GM19324 (cell line): ENCODE data around the gene OR2B2.
A peak's percentile ranks its signal among the peaks of the same experiment; 100 is the strongest.

Experiments
- ATAC-seq: cut with Tn5 transposase; IDR thresholded peaks from one replicate; pipeline ENCODE4 v1.9.1; 2021; ENCODE audit warnings: mild to moderate bottlenecking, moderate library complexity; ENCODE audit not compliant: unreplicated experiment, low FRiP score

Gene OR2B2

GRCh38 chr6:27867945-27868300 lies 44.3 kb downstream of the OR2B2 start:
- no peak for ATAC-seq

- ATAC-seq, result peak; percentile 24
Observed at GRCh38 chr6:27867051-27867944, 44.9 kb downstream of the OR2B2 start.

GRCh38 chr6:27866357-27867050 lies 45.7 kb downstream of the OR2B2 start:
- no peak for ATAC-seq

GRCh38 chr6:27865850-27866356 lies 46.3 kb downstream of the OR2B2 start:
- ATAC-seq, result no peak

DNA sequence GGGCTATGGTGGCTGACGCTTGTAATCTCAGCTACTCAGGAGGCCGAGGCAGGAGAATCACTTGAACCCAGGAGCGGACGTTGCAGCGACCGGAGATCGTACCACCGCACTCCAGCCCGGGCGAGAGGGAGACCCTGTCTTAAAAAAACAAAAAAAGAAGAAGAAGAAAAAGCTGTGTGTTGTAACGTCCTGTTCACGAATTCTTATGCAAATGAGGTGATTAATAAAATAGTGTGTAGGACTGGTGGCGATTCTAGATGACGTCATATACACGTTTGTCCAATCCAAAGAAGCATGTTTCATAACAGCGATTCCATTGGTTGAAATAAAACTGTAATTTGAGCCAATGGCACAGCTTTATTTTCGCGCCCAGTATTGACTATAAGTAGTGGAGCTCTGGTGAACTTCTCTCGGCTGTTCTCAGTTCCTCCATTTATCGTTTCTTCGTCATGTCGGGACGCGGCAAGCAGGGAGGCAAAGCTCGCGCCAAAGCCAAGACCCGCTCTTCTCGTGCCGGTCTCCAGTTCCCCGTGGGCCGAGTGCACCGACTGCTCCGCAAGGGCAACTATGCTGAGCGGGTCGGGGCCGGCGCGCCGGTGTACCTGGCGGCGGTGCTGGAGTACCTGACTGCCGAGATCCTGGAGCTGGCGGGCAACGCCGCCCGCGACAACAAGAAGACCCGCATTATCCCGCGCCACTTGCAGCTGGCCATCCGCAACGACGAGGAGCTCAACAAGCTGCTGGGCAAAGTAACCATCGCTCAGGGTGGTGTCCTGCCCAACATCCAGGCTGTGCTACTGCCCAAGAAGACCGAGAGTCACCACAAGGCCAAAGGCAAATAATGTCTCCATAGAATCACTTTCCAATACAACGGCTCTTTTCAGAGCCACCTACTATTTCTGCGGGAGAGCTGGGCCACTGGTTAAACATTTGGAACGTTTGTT lies 47.0 kb downstream of the OR2B2 start:
- peak; percentile 76 for ATAC-seq

GRCh38 chr6:27863962-27864905 lies 48.0 kb downstream of the OR2B2 start:
- ATAC-seq, result no peak

DNA sequence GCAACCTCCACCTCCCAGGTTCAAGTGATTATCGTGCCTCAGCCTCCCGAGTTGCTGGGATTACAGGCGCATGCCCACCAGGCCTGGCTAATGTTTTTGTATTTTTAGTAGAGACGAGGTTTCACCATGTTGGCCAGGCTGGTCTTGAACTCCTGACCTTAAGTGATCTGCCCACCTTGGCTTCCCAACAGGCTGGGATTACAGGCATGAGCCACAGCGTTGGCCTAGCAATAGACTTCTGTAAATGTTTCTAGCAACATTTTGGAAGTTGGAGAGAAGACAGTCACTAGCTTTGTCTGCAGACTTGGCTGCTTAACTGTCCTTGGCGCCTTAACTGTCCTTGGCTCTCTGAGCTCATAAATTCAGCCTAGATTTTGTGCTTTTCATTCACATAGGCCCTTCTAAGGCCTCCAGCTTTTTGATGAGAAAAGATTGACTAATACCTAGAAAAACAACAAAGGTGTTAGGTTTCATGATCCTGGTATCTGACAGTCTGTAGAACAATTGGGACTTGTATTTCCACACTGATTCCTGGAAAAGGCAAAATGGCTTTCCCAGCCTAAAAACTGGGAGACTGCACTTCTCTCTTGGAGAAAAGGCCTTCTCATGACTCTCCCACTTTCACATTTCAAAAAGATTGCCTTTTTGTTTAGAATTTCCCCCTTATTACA lies 49.7 kb downstream of the OR2B2 start:
- no peak for ATAC-seq

GRCh38 chr6:27861861-27862260 lies 50.3 kb downstream of the OR2B2 start:
- ATAC-seq, result no peak

DNA sequence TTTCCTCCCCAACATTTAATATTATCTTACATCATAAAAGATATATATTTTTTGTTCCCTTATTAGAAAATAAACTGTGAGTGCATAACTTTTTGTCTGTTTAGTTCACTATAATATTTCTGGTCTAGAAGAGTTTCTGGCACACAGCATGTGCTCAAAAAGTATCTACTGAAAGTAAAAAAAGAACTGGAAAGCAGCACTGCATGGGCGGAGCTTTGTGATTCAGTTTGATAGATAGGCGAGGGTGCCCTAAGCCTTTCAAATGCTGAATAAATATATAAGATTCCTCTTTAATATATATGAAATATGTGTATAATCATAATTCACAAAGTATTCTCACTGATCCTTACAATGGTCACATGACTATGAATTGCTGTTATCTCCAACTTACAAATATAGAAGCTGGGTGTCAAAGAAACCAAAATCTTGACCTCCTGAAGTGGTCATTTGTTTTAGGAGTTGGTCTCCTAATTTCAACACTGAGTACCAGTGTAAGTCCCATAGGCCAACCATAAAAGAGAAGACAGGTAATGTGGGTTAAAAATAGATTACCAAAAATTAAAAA lies 50.8 kb downstream of the OR2B2 start:
- ATAC-seq, result no peak
